B cell (primary cell): ENCODE data around the gene TMEM131.

ENCODE experiments used
- EZH2 ChIP-seq: IDR thresholded peaks from 2 replicates; pipeline ENCODE4 v1.6.1; 2012; ENCODE audit warnings: borderline replicate concordance, low read depth, mild to moderate bottlenecking, moderate library complexity, low read length; ENCODE audit not compliant: insufficient read depth, poor library complexity, severe bottlenecking
- TF ChIP-seq, protein P1 (sequence below): fragments of 200-600 bp; IDR thresholded peaks from one replicate; pipeline ENCODE4 v1.8.0; 2022; ENCODE audit warnings: antibody characterized with exemption, mild to moderate bottlenecking

DNA sequence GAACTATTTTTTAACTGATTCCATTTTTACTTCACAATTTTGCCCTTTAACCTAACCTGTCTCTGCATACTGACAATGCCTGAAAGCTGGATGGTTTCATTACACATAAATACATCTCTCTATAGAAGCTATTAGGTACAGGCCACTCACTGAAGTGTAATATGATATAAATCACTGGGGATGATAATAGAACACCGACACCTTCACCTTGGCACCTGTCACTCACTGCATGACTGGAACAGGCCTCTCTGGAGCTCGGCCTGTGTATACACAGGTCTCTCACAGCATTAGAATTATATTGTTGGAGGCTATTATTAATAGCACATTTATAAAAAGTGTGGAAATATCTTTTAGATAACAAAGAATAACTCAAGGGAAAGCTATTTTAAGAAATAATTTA lies 138.2 kb downstream of the TMEM131 start:
- TF ChIP-seq, protein P1, sequence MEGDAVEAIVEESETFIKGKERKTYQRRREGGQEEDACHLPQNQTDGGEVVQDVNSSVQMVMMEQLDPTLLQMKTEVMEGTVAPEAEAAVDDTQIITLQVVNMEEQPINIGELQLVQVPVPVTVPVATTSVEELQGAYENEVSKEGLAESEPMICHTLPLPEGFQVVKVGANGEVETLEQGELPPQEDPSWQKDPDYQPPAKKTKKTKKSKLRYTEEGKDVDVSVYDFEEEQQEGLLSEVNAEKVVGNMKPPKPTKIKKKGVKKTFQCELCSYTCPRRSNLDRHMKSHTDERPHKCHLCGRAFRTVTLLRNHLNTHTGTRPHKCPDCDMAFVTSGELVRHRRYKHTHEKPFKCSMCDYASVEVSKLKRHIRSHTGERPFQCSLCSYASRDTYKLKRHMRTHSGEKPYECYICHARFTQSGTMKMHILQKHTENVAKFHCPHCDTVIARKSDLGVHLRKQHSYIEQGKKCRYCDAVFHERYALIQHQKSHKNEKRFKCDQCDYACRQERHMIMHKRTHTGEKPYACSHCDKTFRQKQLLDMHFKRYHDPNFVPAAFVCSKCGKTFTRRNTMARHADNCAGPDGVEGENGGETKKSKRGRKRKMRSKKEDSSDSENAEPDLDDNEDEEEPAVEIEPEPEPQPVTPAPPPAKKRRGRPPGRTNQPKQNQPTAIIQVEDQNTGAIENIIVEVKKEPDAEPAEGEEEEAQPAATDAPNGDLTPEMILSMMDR: no peak
- no peak for TF ChIP-seq EZH2
